HCT116 (cell line): ENCODE results near the gene UBE2N.

Source experiments
- ATF3 ChIP-seq: IDR thresholded peaks from 2 replicates; pipeline ENCODE4 v1.6.1; 2012
- MAX ChIP-seq: IDR thresholded peaks from 2 replicates; pipeline ENCODE4 v1.6.1; 2012
- POLR2A ChIP-seq: IDR thresholded peaks from 2 replicates; pipeline ENCODE4 v1.7.0; 2011; ENCODE audit warnings: borderline replicate concordance; ENCODE audit not compliant: insufficient read depth, insufficient read length; ENCODE audit errors: extremely low read depth
- RAD21 ChIP-seq: IDR thresholded peaks from 2 replicates; pipeline ENCODE4 v1.6.1; 2012; ENCODE audit warnings: low read depth, mild to moderate bottlenecking
- REST ChIP-seq: IDR thresholded peaks from 2 replicates; pipeline ENCODE4 v1.6.1; 2012; ENCODE audit warnings: low read depth
- TCF7L2 ChIP-seq: IDR thresholded peaks from 2 replicates; pipeline ENCODE4 v1.7.0; 2011; ENCODE audit warnings: borderline replicate concordance, inconsistent platforms; ENCODE audit not compliant: insufficient read depth, insufficient read length; ENCODE audit errors: extremely low read depth
- ZNF274 ChIP-seq: fragments of 200-500 bp; sonication (Bioruptor generic); IDR thresholded peaks from 2 replicates; pipeline ENCODE4 v1.6.1; 2014; ENCODE audit warnings: mild to moderate bottlenecking, low read depth, low read length, inconsistent platforms
- TF ChIP-seq, protein P1 (sequence below), 3 experiments: fragments of 200-600 bp in 1 of 3; sonication (generic) in 1 of 3; IDR thresholded peaks in 2 of 3; conservative IDR thresholded peaks in 1 of 3; 2 replicates each; pipeline ENCODE4 v1.5.1; 2012 to 2017; ENCODE audit warnings: low read depth in 2 of 3, low read length in 2 of 3, antibody characterized with exemption in 1 of 3, borderline replicate concordance in 1 of 3, control low read depth in 1 of 3, mild to moderate bottlenecking in 1 of 3, mixed read lengths in 1 of 3, mixed run types in 1 of 3, moderate library complexity in 1 of 3; ENCODE audit not compliant: insufficient read depth in 1 of 3

DNA sequence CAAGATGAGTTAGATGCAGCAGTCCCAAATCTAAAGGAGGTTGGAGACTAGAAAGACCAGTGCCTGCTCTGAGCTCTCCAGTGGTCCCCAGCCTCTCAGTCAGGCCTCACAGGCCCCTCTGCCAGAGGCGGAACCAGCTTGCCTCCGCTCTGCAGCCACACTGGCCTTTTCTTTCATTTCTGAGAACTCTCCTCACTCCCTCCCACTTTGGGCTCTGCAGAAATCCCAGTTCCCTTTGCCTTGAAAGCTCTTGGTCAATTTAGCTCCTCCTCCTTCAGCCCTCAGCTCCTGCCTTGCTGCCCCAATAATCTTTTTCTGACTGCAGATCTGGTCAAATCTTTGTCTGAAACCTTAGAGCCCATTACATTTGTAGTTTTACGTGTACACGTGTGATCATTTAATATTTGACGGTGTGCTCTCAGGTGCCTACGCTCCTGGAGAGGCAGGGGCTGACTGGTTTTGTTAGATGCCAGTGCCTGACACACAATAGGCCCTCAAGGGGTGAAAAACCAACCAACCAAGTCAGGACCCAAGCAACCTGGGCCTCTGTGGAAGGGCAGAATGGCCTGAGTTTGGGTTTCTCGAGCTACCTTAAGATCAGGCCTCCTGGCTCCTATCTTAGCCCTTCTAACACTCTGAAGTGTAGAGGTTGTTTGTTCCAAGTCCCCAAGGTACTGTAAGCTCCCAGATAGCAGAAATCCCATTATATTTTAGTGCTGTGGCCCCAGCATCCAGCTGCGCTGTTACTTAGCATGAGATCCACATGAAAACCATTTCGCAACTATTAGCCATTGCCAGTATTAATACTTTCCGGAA is 65.1 kb downstream of the UBE2N start:
- TF ChIP-seq MAX (no peak), TCF7L2 (no peak), ATF3 (no peak), ZNF274 (no peak), POLR2A (no peak), REST (no peak), RAD21 (no peak)
- TF ChIP-seq, protein P1, sequence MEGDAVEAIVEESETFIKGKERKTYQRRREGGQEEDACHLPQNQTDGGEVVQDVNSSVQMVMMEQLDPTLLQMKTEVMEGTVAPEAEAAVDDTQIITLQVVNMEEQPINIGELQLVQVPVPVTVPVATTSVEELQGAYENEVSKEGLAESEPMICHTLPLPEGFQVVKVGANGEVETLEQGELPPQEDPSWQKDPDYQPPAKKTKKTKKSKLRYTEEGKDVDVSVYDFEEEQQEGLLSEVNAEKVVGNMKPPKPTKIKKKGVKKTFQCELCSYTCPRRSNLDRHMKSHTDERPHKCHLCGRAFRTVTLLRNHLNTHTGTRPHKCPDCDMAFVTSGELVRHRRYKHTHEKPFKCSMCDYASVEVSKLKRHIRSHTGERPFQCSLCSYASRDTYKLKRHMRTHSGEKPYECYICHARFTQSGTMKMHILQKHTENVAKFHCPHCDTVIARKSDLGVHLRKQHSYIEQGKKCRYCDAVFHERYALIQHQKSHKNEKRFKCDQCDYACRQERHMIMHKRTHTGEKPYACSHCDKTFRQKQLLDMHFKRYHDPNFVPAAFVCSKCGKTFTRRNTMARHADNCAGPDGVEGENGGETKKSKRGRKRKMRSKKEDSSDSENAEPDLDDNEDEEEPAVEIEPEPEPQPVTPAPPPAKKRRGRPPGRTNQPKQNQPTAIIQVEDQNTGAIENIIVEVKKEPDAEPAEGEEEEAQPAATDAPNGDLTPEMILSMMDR (IDR thresholded peaks at IDR 0.05 in 2 of 3, conservative IDR thresholded peaks at IDR 0.05 in 1 of 3; ENCODE audit: borderline replicate concordance in 1 of 3, insufficient read depth in 1 of 3, low read depth in 2 of 3, low read length in 2 of 3): no peak
